ENCODE measurements around the gene SCOC. TPM values are rescaled to one million over a fixed set of nuclear protein-coding genes. Genes with fewer than 3 reads are reported as not detected.

SCOC gene
- total and polyA plus RNA-seq, 2 of the 13 experiments (the other 11 are each of a cell fraction or from before 2014, with no cell fraction given): 43.8 to 65.2 TPM

- TF ChIP-seq ZBTB39 (CRISPR knock-in tag; IDR thresholded peaks at IDR 0.05) (no peak), ZNF740 (CRISPR knock-in tag; IDR thresholded peaks at IDR 0.05) (no peak), FOXK1 (CRISPR knock-in tag; IDR thresholded peaks at IDR 0.05; ENCODE audit: borderline replicate concordance, low read depth) (no peak), MEIS1 (CRISPR knock-in tag; IDR thresholded peaks at IDR 0.05; ENCODE audit: borderline replicate concordance) (no peak), THAP9 (CRISPR knock-in tag; IDR thresholded peaks at IDR 0.05; ENCODE audit: borderline replicate concordance) (no peak), HHEX (CRISPR knock-in tag; IDR thresholded peaks at IDR 0.05) (no peak), ZNF660 (CRISPR knock-in tag; IDR thresholded peaks at IDR 0.05; ENCODE audit: borderline replicate concordance, low read depth) (no peak), HINFP (CRISPR knock-in tag; IDR thresholded peaks at IDR 0.05; ENCODE audit: low read depth) (no peak), ADNP (CRISPR knock-in tag; IDR thresholded peaks at IDR 0.05) (no peak), ZNF251 (CRISPR knock-in tag; IDR thresholded peaks at IDR 0.05) (no peak), ZNF652 (CRISPR knock-in tag; IDR thresholded peaks at IDR 0.05; ENCODE audit: borderline replicate concordance, low read depth) (no peak), HDAC1 (CRISPR knock-in tag; IDR thresholded peaks at IDR 0.05) (no peak)
Observed at GRCh38 chr4:140367738-140368137, 5.7 kb upstream of the SCOC start (continued).
